A549 (cell line): ENCODE measurements around the gene SPPL2A.

Source experiments
- CHD2 ChIP-seq: fragments of 150-350 bp; IDR thresholded peaks from 2 replicates; pipeline ENCODE4 v1.6.1; 2014; ENCODE audit warnings: low read length; ENCODE audit not compliant: partially characterized antibody
- CTCF ChIP-seq: fragments of >200 bp; sonication (Bioruptor Twin); formaldehyde crosslinking; IDR thresholded peaks from 3 replicates; pipeline ENCODE4 v1.5.1; 2016
- E2F6 ChIP-seq: IDR thresholded peaks from 2 replicates; pipeline ENCODE4 v1.6.1; 2012; ENCODE audit warnings: low read depth, borderline replicate concordance
- EP300 ChIP-seq, 2 experiments: fragments of >200 bp; sonication (Bioruptor Twin); formaldehyde crosslinking; IDR thresholded peaks; 2 replicates in 1 of 2; 3 replicates in 1 of 2; pipeline ENCODE4 v1.6.1; 2016 to 2017
- HOXB13 ChIP-seq: fragments of 250-450 bp; sonication (Bioruptor Pico); IDR thresholded peaks from 2 replicates; pipeline ENCODE4 v1.5.0; 2020; ENCODE audit warnings: low read depth, mild to moderate bottlenecking, moderate library complexity
- KDM1A ChIP-seq: fragments of 200-600 bp; sonication (generic); IDR thresholded peaks from 2 replicates; pipeline ENCODE4 v1.6.1; 2016; ENCODE audit warnings: low read depth, mild to moderate bottlenecking
- MAFK ChIP-seq: fragments of 450-650 bp; IDR thresholded peaks from 2 replicates; pipeline ENCODE4 v1.6.1; 2014; ENCODE audit not compliant: partially characterized antibody
- MAX ChIP-seq: IDR thresholded peaks from 2 replicates; pipeline ENCODE4 v1.6.1; 2012
- MYC ChIP-seq: IDR thresholded peaks from 2 replicates; pipeline ENCODE4 v1.6.1; 2012; ENCODE audit warnings: mild to moderate bottlenecking, inconsistent platforms, low read length, improper control_type of control experiment, borderline replicate concordance
- PHF8 ChIP-seq: fragments of 200-600 bp; sonication (generic); IDR thresholded peaks from 2 replicates; pipeline ENCODE4 v1.6.1; 2016; ENCODE audit warnings: low read depth, mild to moderate bottlenecking, antibody characterized with exemption, moderate library complexity, borderline replicate concordance
- POLR2A ChIP-seq: IDR thresholded peaks from 2 replicates; pipeline ENCODE4 v1.6.1; 2012; ENCODE audit warnings: mild to moderate bottlenecking, low read length
- RCOR1 ChIP-seq: fragments of 150-350 bp; IDR thresholded peaks from 2 replicates; pipeline ENCODE4 v1.6.1; 2014; ENCODE audit warnings: antibody characterized with exemption, low read length, low read depth

GRCh38 chr15:50767332-50767861, 1.9 kb upstream of the SPPL2A start:
- TF ChIP-seq CTCF: no peak
- TF ChIP-seq MAFK: no peak
- no peak for TF ChIP-seq MYC
- TF ChIP-seq KDM1A: no peak
- TF ChIP-seq POLR2A: no peak
- TF ChIP-seq CHD2: no peak
- no peak for TF ChIP-seq E2F6
- no peak for TF ChIP-seq EP300 (IDR thresholded peaks at IDR 0.05)
- TF ChIP-seq HOXB13 (CRISPR knock-in tag): no peak
- TF ChIP-seq PHF8: no peak
- TF ChIP-seq MAX: no peak
- no peak for TF ChIP-seq RCOR1
